GM19351 (cell line): Measurements from ENCODE around the gene ABLIM1.

ENCODE experiments used
- ATAC-seq: cut with Tn5 transposase; IDR thresholded peaks from one replicate; pipeline ENCODE4 v1.9.1; 2021; ENCODE audit warnings: mild to moderate bottlenecking, moderate library complexity; ENCODE audit not compliant: unreplicated experiment

ABLIM1 gene

DNA sequence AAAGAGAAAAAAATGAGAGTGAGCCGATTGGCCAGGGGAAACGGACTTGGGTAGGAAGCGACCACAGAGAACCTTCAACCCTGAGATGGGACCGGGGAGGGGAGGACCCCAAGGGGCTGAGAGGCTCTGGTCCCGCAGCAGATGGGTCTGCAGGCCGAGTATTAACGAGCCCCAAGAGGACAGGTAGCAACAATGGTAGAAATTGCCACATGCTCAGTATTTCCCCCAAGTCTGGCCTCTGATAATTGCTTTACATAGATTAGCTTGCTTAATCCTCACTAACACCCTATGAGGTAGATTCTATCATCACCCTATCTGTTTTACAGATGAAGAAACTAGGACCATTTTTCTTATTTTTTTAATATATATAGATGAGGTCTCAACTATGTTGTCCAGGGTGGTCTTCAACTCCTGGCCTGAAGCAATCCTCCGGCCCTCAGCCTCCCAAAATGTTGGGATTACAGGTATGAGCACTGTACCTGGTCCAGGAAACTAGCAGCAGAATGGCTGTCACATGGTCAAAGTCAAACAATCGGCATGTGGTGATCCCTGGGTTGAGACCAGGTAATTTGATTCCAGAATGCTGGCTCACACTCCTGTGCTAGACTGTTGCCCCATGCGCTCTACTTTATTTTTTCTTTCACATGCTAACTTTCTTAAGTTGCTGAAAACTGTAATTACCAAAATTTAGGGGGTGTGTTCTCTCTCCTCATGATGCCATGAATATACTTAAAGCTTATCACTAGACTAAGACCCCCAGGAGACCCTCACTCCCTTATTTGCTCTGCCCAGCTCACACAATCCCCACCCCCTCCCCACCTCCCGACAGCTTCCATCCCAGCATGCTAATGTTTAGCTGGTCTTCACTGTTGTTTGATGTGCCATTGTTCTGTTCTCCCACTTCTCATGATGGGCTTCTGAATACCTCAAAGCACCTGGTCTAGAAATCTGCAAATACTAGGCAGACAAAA lies 185.9 kb downstream of the ABLIM1 start:
- ATAC-seq, result no peak

DNA sequence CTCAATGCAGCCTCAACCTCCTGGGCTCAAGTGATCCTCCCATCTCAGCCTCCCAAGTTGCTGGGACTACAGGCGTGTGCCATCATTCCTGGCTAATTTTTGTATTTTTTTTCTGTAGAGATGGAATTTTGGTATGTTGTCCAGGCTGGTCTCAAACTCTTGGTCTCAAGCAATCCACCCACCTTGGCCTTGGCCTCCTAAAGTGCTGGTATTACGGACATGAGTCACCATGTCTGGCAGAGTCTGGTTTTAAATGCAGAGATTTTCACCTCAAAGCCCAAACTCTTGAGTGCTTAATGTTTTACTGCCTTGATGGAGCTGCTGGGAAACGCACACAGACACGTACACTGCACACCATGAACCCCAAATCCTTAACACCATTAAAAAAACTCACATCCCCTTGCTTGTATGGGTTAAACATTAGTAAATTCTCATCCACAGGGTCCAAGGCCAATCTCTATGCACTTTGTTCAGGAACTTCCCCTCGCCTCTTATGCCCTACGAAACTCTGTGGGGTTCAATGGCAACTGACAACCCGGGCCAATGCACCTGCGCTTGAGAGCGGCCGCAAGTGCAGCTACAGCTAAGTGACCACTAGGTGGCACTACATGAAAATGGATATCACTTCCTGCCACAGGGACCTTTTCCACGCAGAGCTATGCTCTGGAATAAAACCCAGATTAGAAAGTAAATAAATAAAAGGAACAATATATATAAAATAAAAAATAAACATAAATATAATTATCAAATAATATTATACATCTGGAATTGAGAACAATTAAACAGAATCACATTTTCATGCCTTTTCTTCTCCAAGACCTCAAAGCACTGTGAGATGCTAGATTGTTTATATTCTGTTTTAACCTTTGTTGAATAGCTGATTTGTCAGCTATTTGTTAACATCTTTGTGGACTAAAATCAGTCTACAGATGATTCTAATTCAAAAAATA lies 186.8 kb downstream of the ABLIM1 start:
- peak; percentile 96 for ATAC-seq

DNA sequence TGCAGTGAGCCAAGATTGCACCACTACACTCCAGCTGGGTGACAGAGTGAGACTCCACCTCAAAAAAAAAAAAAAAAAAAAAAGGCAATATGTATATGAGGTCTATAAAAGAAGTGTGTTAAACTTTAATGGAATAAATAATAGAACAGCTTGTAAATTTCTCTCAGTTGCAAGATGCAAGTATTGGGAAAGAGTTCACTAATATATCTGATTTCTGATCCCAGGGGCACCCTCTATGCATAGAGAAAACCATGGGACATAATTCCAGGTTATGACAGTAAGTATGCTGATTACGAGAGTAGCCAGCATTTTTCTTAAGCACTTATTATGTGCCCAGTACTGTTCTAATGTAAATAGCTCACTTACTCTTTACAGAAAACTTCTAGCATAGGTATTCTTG lies 187.7 kb downstream of the ABLIM1 start:
- ATAC-seq, result no peak

DNA sequence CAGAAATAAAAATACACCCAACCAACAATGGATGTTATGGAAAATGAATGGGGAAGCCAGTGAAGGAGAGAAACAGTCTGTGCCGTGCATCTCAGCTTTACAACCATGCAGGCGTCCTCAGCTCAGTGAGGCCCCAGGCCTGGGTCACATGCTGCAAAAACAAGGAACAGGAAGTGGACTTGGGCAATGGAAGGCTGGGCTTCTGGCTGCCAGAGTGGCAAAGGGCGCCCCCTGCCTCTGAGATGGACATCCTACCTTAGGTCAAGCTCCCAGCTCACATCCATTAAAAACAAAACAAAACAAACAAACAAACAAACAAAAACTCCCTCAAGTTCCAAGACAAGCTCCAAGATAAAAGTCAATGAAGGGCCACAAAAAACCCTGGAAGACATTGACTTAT lies 199.1 kb downstream of the ABLIM1 start:
- ATAC-seq, result peak; percentile 66

DNA sequence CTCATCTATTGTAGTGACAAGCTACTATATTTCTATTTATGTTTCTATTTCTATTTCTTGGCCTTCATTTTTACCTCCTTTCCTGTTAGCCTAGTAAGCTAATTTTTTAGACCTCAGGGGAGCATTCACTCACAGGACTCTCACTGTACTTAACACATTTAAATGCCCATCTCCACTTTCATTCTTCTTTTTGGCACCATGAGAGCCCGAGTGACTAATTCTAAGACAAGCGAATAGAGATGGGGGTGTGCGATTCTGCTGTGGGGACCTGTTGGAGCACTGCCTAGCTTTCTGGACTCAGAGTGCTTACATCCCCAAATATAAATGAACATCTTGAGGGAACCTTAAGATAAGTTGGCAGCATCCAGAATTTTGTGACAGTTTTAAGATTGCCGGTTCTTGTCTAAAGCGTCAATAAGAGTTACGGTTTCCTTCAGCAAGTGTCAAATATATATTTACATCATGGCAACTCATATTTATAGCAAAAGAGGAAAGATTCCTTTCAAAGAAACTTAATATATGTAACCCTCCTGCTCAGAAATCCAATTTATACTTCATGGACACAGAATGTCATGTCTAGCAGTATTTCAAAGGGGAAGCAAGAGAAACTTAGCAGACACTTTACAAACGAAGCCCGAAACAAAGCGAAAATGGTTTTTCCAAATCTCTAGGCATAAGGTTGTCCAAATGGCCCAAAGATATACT lies 199.7 kb downstream of the ABLIM1 start:
- no peak for ATAC-seq

DNA sequence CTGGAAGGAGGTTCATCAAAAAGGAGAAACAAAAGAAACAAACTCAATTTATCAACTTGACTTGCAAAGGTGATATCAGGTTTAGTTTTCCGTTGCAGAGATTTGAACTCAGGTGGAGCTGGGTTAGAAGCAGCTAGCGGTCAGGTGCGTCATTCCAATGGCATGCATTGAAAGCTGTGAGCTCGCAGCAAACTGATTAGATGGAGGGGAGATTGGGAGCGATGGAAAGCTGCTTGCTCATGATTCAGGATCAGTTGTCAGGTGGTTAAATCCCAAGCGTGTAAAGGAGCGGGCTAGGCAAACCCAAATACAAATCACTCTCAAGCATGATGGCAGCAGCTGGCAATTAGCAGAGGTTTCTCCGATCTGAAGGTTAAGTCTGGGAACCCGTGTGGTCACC lies 204.5 kb downstream of the ABLIM1 start:
- no peak for ATAC-seq

DNA sequence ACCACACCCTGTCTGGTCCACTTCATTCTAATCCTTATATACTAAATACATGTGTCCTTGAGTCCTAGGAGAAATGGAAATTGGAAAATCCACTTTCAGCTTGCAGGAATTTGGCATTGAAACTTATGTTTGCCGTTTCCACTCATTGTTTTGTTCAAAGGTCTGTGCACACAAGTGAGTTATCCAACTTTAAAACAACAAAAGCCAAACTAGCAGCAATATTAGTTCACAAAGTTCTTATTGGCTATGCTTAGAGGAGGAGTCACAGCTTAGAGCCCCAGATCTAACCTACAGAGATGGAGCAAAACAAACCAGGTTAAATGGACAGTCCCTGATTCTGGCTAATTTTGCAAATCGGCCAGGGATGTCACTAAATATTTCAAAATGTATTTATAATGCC lies 209.2 kb downstream of the ABLIM1 start:
- ATAC-seq, result no peak

DNA sequence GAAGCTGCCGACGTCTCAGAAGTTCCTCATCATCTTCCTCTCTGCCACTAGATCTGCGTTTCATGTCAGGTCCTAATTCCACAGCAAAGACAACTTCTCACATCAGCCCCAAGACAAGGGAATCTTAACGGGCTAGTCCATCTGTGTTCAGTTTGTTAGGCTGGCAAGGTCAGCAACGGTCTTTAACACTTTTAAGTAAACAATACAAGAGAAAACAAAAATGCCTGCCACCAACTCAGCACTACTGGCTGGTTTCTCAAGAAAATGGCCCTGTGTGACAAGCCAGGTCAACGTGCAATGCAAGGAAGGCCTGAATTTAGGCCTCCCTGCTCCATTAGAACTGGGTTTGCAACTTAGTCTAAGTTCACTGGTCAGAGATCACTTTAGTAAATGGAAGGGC lies 212.7 kb downstream of the ABLIM1 start:
- no peak for ATAC-seq

DNA sequence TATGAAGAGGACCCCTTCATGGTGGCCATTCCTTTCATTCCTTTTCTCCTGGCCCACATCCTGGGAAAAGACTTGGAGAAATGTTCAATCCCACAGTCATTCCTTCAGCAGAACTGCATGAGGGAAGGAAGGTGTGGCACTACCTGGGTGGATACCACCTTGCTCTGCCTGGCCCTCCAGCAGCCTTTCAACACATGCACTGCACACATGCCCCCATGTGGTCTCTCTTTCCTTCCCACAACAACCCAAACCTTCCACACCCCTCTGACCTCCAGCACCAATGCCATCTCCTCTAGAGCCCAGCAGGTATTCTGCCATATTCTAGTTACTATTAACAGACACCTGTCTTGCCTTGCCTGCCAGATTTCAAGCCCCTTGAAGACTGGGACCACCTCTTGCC lies 213.3 kb downstream of the ABLIM1 start:
- no peak for ATAC-seq

DNA sequence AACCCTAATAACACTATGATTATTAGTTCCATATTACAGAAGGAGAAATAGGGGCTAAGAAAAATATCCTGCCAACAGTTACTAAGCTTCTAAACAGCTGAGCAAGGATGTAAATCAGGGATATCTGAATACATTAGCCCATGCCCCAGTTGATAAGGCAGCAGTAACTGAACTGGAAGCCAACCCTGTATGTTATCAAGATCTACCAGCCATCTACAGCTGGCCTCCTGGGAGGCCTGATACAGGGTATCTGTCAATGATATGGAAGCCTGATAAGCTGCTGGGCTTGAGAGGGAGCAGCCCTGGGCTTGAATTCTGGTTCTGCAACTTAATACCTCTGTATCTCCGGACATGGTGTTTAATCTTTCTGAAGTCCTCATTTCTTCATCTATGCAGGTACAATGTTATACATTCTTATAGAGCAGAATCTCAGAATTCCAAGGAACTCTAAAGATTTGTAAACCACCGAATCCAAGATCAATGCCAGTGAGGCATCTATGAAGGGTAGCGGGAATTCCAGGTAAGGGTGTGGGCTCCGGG lies 215.9 kb downstream of the ABLIM1 start:
- ATAC-seq, result no peak

DNA sequence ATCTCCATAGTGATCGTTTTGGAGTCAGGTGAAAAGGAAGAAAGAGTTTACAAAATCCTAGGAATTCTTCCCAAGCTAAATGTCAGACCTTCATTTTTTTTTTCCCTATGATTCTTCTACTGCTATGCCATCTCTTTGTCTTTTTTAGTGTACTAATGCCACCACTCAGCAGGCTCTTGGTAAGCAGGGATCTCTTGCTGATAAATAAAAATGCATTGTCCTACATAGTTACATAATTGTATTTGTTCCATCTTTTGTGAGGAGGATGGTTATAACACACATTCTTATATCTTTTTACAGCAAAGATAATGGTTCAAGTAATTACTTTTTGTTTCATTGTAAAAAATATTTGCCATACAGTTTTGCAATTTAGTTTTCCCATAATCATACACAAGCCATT lies 217.0 kb downstream of the ABLIM1 start:
- ATAC-seq, result no peak

DNA sequence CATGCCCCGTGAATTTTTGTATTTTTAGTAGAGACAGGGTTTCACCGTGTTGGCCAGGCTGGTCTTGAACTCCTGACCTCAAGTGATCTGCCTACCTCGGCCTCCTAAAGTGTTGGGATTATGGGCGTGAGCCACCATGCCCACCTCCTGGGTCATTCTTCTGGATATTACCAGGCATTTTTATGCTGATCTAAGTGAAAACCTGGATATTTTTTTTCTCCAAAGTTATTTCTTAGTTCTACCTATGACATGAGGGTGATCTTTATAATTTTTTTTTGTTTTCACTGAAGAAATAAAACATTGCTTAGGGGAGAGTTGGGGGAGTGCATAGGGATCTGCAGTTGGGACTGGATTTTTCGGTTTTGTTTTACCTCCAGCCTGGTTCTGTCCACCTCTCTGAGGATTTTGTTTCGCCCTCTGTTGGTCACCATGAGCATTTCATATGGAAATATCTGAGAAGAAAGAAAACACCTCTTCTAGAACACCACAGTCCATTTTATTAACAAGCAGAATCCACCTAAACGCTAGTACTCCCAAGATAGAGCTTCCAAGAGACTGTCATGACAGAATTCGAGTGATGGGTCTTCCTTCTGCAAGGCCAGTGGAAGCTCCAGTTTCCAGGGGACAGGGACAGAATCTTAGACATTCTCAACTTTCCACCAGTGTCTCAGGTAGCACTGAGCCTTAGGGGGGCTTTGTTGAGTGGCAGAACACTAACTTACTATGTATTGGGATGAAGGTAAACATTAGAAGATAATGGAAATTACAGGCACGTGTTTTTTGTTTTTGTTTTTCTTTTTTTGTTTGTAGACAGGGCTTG lies 220.4 kb downstream of the ABLIM1 start:
- no peak for ATAC-seq

DNA sequence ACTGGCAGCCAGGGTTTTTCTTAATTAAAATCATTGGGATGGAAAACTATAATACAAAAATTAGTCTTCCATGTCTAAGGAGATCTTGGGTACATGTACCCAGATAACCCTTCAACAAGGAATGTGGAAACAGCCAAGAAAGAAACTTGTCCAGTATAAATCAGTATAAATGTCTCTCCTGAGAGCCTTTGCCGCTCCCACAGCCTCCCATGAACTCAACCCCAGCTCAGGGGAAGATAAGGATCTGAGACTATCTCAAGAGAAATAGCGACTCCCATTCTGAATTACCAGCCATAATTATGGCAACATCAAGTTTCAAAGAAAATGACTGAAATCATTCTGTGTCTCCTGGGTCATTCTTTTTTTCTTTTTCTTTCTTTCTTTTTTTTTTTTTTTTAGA lies 221.1 kb downstream of the ABLIM1 start:
- no peak for ATAC-seq

DNA sequence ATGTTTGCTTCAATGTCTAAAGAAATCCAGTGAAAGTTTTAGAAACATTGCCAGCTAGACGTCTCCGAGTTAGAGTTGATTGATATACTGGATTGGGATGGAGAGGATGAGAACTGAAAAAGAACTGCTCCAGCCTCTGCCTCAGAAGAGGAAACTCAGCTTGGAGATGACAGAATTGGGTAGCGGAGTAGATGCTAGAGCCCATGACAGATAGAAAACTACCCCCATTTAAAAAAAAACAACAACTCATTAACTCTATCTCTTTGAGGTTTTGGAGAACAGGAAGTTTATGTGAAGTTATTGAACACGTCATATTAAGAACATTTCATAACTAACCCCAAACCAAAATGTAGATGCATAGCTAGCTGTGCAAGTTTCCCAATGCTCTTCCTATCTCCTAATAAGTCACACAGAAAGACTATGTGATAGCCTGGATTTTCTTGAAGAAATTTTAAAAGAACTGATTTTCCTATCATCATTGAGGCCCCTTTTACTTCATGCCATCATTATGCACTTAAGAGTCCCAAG lies 225.4 kb downstream of the ABLIM1 start:
- no peak for ATAC-seq

DNA sequence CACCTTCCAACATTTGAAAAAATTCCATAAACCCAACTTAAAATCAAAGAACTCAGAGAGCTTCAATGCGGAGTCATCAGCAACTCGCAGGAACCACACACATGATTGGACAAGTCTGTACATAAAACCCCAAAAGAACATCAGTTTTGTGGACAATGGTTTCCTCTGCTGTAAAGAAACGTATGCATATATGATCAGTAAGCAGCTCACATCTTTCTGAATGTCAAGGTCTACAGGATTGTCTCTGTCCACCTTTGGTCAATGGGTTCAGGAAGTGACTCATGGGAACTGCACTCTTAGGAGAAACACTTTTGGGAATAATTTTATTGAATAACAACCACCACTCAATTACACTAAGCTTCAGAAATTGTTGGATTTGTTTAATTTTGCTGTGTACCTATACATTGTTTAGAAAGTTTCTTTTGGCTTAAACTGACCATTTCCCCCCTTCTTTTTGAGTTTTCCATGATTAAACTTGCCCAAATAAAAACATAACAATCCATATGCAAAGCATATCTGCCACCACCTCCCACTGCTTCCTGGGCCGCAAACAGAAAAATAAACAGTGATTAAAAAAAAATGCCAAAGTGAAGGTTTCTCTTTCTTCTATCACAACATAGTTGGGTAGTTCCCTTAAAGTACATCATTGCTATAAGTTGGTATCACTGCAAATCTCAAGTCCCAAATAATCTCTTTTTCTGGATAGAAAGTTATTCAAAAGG lies 226.5 kb downstream of the ABLIM1 start:
- no peak for ATAC-seq

DNA sequence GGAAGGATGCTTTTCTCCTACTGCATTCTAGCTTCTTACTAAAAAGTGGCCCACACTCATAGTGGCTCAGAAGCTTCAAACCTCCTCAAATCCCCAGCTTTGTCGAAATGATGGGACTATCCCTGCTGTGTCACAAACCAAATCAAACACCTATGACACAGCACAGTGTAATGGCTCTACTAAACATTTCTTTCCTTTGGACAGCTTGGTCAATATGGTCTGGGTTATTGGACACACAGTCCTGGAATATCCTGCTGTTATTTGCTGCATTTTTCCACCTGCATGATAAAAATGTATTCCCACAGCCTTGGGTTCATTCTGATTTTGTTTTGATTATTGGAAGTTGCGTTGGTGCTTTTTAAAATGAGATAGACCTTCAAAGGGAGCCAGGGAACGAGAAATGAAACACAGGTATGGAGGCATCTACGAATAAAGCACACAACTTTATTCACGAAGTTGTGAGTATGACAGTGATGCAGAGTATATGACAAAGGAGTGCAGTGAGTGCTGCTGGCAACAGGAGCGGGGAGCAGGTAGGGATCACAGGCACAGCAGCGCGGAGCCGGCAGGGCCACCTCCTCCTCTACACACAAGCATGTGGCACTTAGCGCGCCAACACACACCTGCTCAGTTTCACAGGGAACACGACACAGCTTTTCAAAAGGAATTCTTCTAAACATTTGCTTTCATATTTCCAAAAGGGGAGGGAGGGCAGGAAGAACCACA lies 227.2 kb downstream of the ABLIM1 start:
- no peak for ATAC-seq

DNA sequence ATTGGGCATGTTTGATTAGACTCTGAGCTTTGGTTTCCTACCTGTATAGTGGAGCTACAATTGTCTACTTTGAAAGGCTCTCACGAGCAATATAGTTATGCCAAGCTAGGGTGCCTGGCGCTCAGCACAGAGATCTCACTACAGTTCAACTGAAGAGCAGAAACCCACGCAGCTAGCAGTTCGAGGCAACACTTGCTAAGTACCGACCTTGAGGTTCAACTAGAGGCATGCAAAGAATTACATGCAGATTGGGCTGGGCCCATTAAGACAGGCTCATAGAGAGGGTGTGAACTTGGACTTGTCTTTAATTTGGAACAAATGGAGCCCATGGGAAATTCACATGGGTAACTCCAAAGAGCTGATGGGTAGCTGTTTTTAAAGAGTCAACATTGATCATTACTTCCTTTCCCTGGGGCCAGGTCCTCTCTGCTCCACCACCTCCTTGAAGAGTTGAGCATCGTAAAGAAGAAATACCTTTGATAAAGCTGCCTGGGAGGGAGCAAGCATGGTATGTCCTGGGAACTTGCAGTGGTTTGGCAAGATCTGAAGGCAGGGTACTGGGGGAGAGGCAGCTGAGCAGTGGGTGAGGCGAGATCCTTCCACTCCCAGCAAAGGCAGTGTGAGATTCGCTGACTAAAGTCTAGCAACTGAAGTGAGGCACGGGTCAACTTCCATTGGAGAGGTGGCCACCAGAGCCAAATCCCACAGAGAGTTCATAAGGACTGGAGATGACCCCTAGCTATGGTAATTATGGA lies 228.3 kb downstream of the ABLIM1 start:
- no peak for ATAC-seq
